H1 (cell line): ENCODE data around the gene LNPEP. TPM values are rescaled to one million over a fixed set of nuclear protein-coding genes. Genes with fewer than 3 reads are reported as not detected.

Experiments
- ASH2L ChIP-seq: fragments of 200-600, 300-600 bp; sonication (generic); IDR thresholded peaks from one replicate; pipeline ENCODE4 v1.7.1; 2017; ENCODE audit warnings: low read length
- CEBPB ChIP-seq: IDR thresholded peaks from 2 replicates; pipeline ENCODE4 v1.6.1; 2012; ENCODE audit warnings: low read depth, low read length
- CREB1 ChIP-seq: IDR thresholded peaks from 2 replicates; pipeline ENCODE4 v1.6.1; 2012; ENCODE audit warnings: inconsistent platforms
- POLR2AphosphoS5 ChIP-seq: IDR thresholded peaks from 2 replicates; pipeline ENCODE4 v1.6.1; 2011; ENCODE audit warnings: low read depth, low read length
- RXRA ChIP-seq: IDR thresholded peaks from 2 replicates; pipeline ENCODE4 v1.6.1; 2011; ENCODE audit warnings: low read depth, mild to moderate bottlenecking, low read length, moderate library complexity; ENCODE audit not compliant: insufficient read depth
- SUZ12 ChIP-seq: fragments of 200-600 bp; sonication (generic); IDR thresholded peaks from 2 replicates; pipeline ENCODE4 v1.6.1; 2012; ENCODE audit warnings: mild to moderate bottlenecking, inconsistent platforms, low read length, moderate library complexity, mixed read lengths
- TBP ChIP-seq: IDR thresholded peaks from 2 replicates; pipeline ENCODE4 v1.6.1; 2011; ENCODE audit warnings: low read depth, low read length, improper control_type of control experiment
- polyA plus RNA-seq, 7 experiments: library from polyadenylated mRNA; depleted of rRNA in 3 of 7; stranded (reverse) in 5 of 7; unstranded in 2 of 7; fragments of >200 nt in 5 of 7; fragments of 200-250 nt in 2 of 7; gene quantifications; 1 replicate in 5 of 7; 2 replicates in 1 of 7; 4 replicates in 1 of 7; pipeline versions ENCODE4 v1.2.1 to v1.2.3, GENCODE V29; 2011 to 2013; ENCODE audit warnings: missing spikeins in 2 of 7, mixed read lengths in 2 of 7
- total RNA-seq: library from RNA; stranded (reverse); fragmentation: NEBNext Ultra II Directional; extraction: Animal tissue kit (Norgen Biotek cat#: 25700); gene quantifications from 2 replicates; pipeline ENCODE4 v1.2.1, GENCODE V29; 2021
- TF ChIP-seq, protein P1 (sequence below): fragments of 300-600 bp; sonication (generic); IDR thresholded peaks from 2 replicates; pipeline ENCODE4 v1.7.1; 2012; ENCODE audit warnings: low read length, moderate library complexity, mild to moderate bottlenecking, inconsistent platforms; ENCODE audit not compliant: insufficient replicate concordance
- TF ChIP-seq, protein P2 (sequence below): IDR thresholded peaks from 2 replicates; pipeline ENCODE4 v1.6.1; 2012; ENCODE audit warnings: low read length, inconsistent platforms

The LNPEP gene
- total and polyA plus RNA-seq, 2 of the 8 experiments (the other 6 are each of a cell fraction or from before 2014, with no cell fraction given), result 1.8 to 4.5 TPM

DNA sequence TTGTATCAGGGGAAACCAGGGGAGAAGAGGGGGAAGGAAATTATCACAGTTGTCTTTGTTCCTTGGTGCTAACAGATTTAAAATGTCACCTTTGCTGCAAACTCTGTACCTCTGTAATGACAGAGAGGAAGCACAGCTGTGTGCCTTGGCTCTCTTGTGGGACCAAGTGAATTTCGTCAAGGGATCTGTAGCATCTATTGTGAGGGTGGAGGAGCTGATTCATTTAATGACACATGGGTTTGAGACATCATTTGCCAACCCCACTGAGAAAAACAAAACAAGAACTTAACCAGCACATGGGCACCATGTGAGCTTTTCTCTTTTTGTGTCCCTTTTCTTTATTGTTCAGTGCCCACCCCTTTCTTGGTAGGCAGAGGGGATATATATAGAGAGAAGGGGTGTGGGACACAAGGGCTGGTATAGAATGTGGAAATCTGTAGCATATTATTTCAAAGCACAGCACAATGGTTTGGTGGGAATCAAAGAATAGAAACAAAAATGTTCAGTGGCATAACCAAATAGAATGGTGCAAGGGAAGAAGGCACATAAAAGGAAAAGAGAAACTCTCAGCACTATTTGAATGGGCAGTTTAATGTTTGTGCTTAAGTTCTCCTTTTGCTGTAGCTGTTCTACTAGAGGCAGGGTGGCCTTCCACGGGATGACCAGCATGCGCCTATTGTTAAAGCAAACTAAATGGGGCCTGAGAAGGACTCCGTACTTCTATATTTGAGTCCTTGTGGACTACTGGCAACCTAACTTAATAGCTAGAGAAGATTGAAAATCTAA, 143.3 kb downstream of the LNPEP start (continued):
- TF ChIP-seq, protein P1, sequence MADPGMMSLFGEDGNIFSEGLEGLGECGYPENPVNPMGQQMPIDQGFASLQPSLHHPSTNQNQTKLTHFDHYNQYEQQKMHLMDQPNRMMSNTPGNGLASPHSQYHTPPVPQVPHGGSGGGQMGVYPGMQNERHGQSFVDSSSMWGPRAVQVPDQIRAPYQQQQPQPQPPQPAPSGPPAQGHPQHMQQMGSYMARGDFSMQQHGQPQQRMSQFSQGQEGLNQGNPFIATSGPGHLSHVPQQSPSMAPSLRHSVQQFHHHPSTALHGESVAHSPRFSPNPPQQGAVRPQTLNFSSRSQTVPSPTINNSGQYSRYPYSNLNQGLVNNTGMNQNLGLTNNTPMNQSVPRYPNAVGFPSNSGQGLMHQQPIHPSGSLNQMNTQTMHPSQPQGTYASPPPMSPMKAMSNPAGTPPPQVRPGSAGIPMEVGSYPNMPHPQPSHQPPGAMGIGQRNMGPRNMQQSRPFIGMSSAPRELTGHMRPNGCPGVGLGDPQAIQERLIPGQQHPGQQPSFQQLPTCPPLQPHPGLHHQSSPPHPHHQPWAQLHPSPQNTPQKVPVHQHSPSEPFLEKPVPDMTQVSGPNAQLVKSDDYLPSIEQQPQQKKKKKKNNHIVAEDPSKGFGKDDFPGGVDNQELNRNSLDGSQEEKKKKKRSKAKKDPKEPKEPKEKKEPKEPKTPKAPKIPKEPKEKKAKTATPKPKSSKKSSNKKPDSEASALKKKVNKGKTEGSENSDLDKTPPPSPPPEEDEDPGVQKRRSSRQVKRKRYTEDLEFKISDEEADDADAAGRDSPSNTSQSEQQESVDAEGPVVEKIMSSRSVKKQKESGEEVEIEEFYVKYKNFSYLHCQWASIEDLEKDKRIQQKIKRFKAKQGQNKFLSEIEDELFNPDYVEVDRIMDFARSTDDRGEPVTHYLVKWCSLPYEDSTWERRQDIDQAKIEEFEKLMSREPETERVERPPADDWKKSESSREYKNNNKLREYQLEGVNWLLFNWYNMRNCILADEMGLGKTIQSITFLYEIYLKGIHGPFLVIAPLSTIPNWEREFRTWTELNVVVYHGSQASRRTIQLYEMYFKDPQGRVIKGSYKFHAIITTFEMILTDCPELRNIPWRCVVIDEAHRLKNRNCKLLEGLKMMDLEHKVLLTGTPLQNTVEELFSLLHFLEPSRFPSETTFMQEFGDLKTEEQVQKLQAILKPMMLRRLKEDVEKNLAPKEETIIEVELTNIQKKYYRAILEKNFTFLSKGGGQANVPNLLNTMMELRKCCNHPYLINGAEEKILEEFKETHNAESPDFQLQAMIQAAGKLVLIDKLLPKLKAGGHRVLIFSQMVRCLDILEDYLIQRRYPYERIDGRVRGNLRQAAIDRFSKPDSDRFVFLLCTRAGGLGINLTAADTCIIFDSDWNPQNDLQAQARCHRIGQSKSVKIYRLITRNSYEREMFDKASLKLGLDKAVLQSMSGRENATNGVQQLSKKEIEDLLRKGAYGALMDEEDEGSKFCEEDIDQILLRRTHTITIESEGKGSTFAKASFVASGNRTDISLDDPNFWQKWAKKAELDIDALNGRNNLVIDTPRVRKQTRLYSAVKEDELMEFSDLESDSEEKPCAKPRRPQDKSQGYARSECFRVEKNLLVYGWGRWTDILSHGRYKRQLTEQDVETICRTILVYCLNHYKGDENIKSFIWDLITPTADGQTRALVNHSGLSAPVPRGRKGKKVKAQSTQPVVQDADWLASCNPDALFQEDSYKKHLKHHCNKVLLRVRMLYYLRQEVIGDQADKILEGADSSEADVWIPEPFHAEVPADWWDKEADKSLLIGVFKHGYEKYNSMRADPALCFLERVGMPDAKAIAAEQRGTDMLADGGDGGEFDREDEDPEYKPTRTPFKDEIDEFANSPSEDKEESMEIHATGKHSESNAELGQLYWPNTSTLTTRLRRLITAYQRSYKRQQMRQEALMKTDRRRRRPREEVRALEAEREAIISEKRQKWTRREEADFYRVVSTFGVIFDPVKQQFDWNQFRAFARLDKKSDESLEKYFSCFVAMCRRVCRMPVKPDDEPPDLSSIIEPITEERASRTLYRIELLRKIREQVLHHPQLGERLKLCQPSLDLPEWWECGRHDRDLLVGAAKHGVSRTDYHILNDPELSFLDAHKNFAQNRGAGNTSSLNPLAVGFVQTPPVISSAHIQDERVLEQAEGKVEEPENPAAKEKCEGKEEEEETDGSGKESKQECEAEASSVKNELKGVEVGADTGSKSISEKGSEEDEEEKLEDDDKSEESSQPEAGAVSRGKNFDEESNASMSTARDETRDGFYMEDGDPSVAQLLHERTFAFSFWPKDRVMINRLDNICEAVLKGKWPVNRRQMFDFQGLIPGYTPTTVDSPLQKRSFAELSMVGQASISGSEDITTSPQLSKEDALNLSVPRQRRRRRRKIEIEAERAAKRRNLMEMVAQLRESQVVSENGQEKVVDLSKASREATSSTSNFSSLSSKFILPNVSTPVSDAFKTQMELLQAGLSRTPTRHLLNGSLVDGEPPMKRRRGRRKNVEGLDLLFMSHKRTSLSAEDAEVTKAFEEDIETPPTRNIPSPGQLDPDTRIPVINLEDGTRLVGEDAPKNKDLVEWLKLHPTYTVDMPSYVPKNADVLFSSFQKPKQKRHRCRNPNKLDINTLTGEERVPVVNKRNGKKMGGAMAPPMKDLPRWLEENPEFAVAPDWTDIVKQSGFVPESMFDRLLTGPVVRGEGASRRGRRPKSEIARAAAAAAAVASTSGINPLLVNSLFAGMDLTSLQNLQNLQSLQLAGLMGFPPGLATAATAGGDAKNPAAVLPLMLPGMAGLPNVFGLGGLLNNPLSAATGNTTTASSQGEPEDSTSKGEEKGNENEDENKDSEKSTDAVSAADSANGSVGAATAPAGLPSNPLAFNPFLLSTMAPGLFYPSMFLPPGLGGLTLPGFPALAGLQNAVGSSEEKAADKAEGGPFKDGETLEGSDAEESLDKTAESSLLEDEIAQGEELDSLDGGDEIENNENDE, result no peak
- TF ChIP-seq TBP, result no peak
- TF ChIP-seq, protein P2, sequence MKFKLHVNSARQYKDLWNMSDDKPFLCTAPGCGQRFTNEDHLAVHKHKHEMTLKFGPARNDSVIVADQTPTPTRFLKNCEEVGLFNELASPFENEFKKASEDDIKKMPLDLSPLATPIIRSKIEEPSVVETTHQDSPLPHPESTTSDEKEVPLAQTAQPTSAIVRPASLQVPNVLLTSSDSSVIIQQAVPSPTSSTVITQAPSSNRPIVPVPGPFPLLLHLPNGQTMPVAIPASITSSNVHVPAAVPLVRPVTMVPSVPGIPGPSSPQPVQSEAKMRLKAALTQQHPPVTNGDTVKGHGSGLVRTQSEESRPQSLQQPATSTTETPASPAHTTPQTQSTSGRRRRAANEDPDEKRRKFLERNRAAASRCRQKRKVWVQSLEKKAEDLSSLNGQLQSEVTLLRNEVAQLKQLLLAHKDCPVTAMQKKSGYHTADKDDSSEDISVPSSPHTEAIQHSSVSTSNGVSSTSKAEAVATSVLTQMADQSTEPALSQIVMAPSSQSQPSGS, result no peak
- TF ChIP-seq CREB1, result no peak
- no peak for TF ChIP-seq CEBPB
- no peak for TF ChIP-seq POLR2AphosphoS5
- TF ChIP-seq ASH2L, result no peak
- no peak for TF ChIP-seq RXRA
- no peak for TF ChIP-seq SUZ12
